ENCODE data around the gene IKZF2.

The IKZF2 gene

DNA sequence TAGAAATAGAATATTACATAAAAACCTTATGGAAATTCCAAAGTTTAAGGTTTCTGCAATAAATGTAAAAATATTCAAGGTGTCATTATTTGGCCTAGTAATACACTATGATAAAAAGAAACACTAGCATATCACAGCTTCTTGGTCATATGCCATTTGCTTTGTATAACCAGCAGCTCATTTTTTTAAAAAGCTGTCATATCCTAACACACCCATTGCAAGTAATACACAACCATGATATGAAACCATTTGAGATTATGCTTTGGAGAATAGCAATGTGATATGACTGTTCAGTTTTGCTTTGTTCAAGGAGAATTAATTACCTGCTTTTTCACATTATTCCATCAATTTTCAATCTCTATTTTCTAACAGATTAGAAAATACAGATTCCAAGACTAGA lies 149.0 kb downstream of the IKZF2 start:
- DNase-seq (ENCODE audit: low spot score) (no peak), FAIRE-seq (no peak)

DNA sequence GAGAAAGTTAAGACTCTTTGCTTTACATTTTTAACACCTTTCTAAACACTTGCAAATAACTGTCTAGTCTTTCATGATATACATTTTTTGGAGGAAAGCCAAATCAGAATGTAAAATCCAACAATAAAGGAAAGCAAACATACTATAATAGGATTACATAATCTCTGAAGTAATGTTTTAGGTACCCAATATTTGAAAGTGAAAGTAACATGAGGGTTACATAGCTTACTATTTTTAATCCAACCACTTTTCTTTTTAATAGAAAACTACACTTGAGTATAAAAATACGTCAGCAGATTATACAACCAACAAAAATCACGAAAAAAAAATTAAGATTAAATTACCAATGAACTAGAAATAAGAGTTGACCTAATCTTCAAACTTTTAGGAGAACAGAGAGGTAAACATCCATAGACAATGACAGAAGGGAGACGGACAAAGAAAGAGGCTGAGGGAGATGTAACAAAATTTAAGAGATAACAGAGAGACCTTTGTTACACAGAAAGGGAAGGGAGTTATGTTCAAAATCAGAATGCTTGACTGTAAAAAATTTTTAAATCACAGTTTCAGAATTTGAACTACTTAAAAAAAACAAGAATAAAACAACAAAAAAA lies 150.0 kb downstream of the IKZF2 start:
- FAIRE-seq (no peak), DNase-seq (ENCODE audit: low spot score) (no peak)

DNA sequence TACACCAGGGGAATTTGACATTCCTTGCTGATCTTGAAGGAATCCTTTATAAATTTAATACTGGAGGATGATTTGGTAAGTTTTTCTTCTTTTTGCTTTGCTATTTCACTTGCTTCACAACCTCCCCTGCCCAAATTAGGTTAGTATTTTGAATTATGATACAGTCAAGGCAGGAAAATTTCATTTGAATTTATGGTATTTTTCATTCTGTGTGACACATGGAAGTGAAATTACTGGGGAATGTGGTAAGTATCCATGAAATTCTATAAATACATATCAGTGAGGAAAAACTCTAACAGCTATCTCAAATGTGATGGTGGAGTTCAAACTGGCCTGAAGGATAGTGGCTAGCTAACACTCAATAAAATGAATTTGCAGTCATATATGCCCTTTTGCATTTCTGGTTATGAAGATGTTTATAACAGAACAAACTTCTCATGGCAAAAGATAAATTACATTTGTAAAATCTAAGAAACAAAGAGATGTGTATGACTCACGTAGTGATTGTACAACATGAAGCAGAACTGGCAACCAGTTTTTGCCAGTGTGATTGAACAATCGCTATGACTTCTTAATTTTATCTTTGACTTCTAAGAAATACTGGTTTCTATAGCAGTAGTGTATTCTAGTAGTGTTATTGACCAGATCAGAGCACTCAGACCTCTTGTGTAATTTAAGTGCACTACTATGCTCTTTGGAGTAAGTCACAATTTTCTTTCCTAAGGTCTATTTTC lies 152.6 kb downstream of the IKZF2 start:
- no peak for FAIRE-seq
- no peak for DNase-seq (ENCODE audit: low spot score)

DNA sequence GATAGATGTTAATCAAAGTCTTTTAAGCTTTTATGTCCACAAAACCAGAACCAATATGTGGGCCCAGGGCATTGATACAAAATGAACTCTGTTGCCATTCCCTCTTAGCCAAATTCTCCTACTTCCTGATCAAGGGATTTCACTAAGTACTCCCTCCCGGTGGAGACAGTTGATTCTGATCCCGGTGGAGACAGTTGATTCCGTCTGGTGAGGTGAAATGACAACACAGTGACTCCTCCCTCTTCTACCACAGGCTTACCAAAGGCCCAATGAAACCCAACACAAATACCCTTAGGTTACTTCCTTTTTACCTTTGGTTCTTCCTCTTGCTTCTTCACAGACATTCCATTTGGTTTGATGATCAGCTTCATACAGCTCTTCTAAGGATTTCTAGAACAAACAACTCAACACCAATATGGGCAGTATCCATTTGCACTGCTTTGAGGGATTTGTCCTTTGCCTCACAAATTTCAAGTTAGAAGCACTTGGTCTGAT lies 153.8 kb downstream of the IKZF2 start:
- no peak for FAIRE-seq

DNA sequence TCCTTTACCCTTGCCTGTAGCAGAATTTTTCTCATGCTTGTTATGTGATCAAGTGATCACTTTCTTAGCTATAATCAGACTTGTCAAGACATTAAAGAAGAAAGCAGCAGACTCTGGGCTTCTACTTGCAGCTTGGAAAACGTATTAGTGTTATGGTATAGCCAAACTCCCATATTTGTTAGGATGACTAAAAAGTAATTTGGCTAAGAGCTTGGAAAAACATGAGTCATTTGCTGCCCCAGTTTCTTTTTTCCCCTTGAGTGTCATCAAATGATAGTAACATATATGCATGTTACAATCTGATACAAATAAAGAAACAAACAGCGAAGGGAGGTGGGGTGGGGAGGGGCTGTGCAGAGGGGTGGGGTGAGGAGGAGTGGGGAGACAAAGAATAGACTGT lies 155.5 kb downstream of the IKZF2 start:
- FAIRE-seq (no peak), DNase-seq (ENCODE audit: low spot score) (no peak)

More for the DNA sequence above, 153.8 kb downstream of the IKZF2 start:
- no peak for DNase-seq (ENCODE audit: low spot score)

DNA sequence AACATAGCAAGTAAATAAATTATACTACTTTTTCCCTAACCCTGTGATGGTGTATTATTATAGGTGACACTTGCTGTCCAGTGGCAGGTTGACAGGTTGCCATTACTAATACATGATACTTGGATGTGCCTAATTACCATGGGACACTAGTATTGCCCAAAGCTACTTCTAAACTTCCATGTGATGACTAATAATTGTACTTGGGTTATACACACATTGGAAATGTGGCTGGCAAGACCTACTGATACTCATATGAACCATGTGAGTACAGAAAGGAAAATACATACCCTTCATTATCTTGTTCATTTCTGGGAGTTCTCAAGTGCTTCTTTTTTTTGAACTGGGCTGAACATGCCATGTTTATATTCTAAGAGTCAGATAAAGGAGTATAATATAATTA lies 156.4 kb downstream of the IKZF2 start:
- DNase-seq (ENCODE audit: low spot score) (no peak), FAIRE-seq (no peak)

DNA sequence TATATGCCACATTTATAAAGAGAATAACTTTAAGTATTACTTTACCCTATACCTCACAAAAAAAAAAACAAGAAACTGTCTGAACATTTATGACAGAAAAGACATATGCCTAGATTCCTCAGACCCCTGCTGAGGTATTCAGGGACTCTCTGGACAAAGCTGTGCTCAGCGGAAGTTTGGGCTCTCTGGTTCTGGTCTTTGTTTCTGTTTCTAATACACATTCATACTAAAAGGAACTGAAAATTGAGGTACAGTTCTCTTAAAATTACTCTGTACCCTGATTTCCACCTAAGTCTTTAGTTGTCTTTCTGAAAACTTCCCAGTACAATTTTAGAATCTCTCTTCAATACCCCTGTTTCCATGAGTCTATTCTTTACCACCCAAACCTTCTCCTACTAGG lies 160.3 kb downstream of the IKZF2 start:
- DNase-seq (ENCODE audit: low spot score) (no peak), FAIRE-seq (no peak)

DNA sequence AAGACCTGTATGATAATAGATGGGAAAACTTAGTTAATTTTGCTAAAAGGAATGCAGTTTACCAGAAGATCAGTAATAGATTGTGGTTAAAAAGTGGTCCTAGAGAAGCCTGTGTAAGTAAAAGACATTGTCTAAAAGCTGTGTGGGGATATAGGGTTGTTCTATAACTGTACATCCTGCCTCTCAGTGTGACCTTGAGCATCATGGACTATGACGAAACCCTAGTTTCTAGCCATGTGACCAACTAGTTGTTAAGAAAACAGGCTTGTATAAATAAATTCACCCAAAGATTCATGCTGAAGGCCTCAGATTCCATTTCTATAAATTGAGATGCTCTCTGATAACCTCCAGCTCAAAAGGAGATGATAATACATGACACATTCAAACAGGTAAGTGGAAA lies 160.7 kb downstream of the IKZF2 start:
- DNase-seq (ENCODE audit: low spot score) (no peak), FAIRE-seq (no peak)

DNA sequence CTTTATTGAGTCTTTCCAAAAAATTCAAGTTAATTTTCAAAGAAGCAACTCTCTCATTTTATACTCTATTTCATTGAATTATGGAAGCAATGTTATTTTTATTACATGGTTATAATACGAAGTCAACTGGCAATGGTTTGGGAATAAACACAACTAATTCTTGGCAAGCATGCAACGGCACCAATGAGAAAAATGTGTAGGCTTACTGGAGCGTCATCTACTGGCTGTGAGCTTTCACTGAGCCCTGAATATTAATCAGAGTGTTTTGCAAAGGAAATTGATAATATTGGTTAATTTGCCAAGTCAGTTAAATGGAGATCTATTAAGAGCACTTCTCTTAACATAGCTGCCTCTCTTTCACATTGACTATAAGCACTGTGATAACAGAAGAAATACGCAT lies 163.9 kb downstream of the IKZF2 start:
- DNase-seq (ENCODE audit: low spot score) (no peak), FAIRE-seq (no peak)

DNA sequence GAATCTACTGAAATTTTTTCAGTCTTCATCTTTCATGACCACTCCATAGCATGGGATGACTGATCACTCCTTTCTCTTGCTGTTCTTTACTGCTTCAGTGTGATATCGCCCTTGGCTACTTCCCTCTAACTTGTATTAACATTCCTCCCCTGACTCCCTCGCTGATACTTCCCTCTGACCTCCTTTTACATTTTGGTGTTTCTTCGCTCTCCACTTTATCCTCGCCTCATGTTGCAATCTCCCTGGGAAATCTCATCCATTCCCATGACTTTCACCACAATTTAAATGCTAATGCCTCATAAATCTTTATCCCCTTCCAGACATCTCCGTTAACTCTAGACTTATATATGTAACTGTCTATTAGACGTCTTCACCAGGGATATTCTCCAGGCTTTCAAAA lies 167.3 kb downstream of the IKZF2 start:
- no peak for FAIRE-seq
- DNase-seq (ENCODE audit: low spot score) = no peak

DNA sequence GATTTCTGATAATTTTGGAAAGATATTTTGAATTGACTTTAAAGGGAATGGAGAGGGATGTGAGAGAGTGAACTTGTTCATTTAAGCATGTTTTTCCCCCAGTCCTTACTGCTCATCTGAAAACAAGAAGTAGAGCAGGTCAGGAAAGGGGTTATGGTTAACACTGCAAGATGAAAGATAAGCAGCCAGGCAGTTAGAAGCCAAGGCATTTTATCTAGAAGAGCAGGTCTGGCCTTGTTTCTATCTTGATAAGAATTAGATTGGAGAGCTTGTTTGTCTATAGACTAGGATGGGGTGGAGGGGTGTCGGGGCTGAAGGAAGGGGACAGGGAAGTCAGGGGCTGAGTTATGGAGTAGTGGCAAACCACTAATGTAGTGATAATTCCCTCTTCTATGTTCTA lies 171.6 kb downstream of the IKZF2 start:
- no peak for FAIRE-seq
- DNase-seq (ENCODE audit: low spot score) = no peak

DNA sequence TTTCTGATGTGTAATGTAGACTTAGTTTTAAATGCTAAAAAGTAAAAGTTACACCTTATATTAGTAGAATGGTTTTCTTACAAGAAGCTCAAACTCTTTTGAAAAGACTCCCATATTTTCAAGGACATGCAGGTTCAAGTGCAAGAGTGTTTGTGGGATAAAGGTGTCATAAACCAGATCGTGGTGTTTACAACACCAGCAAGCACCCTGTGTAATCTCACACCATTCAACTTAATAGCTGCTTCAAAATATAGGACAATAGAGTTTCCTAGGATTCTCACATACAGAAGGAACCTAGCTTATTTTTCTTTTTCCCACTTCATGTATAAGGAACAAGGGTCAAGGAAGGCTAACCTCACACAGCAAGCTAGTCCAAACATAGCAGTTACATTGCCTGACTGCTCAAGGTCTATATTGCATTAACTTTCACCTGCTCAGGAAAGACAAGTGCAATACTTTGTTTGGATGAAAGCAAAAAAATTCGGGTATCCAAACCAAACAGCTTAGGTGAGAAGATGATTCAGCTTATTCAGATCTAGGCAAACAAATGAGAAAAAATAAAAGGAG lies 172.3 kb downstream of the IKZF2 start:
- FAIRE-seq (no peak), DNase-seq (ENCODE audit: low spot score) (no peak)

DNA sequence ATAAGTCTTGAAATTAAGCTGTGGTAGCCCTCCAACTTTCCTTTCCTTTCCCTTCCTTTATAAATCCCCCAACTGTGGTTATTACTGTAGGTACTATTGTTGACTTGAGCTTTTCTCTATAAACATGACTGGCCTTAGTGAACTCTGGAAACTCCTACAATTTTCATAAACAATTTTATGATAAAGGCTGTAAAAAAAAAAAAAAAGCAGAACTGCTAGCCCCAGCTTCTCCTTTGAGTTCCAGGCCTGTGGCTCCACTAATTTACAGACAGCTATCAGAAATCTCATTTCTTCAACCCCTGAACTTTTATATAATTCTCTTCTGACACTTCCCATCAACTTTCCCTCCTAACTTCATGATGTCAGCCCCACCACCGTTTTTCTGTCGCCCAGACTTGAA lies 174.3 kb downstream of the IKZF2 start:
- FAIRE-seq (no peak), DNase-seq (ENCODE audit: low spot score) (no peak)

DNA sequence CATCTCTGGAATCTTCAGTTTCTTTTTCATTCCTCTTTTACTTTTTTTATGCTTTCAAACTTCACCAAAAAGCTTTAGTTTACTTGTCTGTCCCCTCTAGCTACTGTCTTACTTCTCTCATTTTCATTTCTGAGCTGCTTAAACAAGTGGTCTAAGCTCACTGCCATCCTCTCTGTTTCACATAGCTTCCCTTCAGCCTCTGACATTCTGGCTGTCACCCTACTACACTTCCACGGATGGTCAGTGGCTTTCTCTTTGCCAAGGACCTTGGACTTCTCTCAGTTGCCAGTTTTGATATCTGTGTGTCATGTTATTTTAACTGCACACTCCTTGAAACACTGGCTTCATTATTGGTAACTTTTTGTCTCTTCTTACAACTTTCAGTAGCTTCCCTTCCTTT lies 176.1 kb downstream of the IKZF2 start:
- FAIRE-seq (no peak), DNase-seq (ENCODE audit: low spot score) (no peak)

DNA sequence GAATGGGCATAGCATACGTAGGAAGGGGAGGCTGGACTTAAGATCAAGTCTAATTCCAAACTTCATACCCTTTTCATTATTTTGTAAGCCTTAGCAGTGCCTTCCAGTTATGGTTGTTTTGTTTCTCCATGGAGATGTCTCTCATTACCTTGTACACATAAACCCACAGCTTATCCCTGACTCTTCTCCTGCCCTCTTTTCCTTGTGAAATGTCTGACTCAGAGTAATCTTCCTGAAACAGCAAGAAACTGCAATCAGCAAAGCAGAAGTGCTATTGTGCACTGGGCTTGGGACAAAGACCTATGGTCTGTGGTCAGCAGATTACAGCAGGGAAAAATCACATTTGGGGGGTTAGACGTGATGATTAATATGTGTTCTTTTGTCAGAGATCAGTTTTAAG lies 176.7 kb downstream of the IKZF2 start:
- DNase-seq (ENCODE audit: low spot score) = no peak
- FAIRE-seq = no peak

DNA sequence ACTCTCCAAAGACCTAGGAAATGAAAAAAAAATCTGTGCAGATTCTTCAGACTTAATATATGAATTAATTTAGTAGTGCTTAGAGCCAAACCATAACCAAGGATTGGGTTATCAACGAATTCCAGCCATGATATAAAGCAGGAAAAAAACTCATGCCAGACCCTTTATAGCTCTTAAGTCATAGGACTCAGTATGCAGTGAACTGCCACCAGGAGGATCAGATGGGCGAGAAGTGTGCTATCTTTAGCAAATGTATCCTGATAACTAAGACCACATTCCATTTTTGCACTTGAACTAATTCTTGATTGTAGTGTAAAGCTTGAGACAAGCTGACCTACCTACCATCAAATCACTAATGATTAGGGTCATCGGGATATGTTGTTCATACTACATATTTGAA lies 178.1 kb downstream of the IKZF2 start:
- DNase-seq (ENCODE audit: low spot score) = no peak
- no peak for FAIRE-seq

DNA sequence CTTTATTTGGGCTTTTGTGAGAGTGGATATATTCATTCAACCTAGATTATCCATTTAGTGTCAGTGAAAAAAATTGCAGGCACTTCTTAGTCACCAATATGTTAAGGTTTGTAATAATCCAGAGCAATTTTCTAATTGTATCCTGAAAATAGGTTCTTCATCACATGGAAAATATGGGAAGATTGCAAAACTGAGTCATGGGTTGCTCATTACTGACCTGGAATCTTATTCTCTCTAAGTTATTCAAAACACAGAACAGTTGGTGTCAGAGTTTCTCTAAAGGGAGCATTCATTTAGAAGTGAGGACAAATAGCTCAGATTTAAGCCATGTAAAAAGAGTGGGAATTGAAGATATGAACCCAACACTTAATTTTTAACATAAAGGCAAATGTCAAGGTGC lies 181.3 kb downstream of the IKZF2 start:
- DNase-seq (ENCODE audit: low spot score) = no peak
- FAIRE-seq = no peak

DNA sequence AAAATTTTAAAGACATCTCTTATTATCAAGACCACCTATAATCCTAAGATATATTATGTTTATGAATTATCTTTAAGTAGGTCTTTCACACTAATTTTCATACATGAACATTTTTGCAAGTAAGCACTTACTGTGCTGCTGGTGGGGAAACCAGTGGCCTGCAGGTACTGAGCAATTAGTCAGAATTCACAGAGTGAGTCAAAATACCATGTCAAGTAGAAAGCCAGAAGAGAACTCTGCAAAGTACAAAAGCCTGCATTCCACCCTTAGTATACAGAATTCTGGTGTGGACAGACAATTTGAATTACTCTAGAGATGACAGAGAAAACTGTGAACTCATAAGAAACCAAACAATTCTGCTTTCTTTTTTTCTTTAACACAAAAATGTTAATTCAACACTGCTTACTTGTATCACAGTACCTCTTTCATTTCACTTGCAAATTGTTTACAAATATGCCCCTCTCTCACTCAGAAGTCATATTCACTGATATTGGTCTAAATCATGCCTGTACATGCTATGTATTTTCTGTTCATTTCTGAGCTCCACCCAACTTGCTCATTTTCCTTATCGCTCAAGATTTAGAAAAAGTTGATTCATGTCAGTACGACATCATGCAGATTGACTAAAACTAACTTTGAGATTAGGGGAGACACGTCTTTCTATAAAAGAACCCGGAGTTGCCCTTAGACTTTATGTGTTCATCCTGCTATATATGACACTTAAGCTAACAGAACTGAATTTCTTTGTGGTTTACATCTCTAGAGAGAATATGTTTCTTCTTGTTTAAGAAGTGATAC lies 182.9 kb downstream of the IKZF2 start:
- no peak for FAIRE-seq

DNA sequence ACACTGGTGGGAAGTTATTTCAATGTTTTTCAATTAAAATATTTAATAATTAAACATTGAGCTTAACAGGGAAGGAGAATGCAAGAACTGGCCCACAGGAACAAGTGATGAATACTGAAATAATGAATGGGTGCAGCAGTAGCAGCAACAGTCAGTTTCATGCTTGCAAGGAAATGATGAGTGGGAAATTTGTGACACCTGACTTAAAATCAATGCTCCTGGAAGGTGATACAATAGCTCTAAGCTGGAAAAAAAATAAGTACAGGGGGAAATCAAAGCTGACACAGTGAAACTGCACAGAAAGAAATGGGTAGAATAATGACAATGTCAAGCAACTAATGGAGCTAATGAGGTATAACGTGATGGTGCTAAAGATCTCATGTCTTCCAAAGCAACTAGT lies 184.5 kb downstream of the IKZF2 start:
- no peak for FAIRE-seq
- DNase-seq (ENCODE audit: low spot score) = no peak

More for the DNA sequence above, 182.9 kb downstream of the IKZF2 start:
- DNase-seq (ENCODE audit: low spot score) = no peak

DNA sequence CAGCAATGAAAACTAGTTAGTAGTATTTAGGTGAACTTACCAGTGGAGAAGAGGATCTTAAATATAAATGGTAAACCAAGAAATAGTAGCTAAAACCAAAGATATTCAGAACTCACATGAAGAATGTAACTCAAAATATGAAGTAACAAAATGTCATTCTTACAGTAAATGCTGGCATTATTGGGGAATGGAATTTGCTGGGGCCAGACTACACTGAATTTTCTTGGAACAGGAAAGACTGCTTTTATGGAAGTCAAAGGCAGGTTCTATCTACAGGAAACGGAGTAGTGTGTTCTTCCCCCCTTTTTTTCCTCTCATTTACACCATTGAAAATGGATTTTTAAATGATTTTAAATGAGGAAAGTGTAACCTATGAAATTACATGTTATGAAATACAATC lies 188.7 kb downstream of the IKZF2 start:
- DNase-seq (ENCODE audit: low spot score) (no peak), FAIRE-seq (no peak)

DNA sequence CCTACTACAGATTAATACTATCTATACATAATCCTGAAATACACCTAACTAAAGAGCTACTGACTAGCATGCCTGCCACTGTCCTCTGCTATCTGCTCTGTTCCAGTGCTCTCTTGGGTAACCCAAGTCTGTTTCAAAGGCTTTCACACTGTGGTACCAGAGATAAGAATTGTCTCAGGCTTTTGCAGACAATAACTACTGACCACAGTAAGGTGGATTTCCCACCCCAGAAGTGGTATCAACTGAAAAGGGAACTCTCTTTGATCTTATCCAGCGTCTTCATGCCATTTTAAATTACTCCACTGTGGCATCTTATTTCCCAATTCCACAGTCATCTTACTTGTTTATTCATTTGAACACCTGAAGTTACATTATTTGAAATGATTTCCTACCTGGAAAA lies 190.2 kb downstream of the IKZF2 start:
- FAIRE-seq (no peak), DNase-seq (ENCODE audit: low spot score) (no peak)

DNA sequence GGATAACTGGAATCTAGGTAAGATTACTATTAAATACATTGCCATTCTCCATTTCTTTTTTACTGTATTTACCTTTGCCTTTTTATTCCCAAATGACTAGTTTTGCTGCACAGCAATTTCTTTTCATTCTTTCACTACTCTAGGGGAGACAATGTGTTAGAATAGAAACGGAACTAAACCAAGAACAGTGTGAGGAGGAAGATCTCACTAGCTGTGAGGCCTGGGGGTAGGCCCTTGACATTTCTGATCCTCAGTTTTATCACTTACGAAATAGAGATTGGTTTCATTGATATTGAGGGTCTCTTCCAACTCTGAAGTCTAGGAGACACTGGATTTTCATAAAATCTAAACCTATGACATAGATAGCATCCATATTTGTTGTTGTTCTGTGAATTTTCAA lies 191.1 kb downstream of the IKZF2 start:
- no peak for FAIRE-seq
- DNase-seq (ENCODE audit: low spot score) = no peak
